GM18861 (cell line): ENCODE data around the gene GJA8.
"Not testable (repeated sequence)": the region's sequence is repeated elsewhere in the genome, so short reads cannot be mapped to it uniquely, and the experiment has no call there.

Source experiments
- ATAC-seq: cut with Tn5 transposase; IDR thresholded peaks from one replicate; pipeline ENCODE4 v1.9.1; 2021; ENCODE audit not compliant: unreplicated experiment

Gene GJA8

GRCh38 chr1:147927215-147927614 is 24.6 kb downstream of the GJA8 start:
- not testable (repeated sequence) for ATAC-seq

GRCh38 chr1:147927689-147928088 is 25.1 kb downstream of the GJA8 start:
- not testable (repeated sequence) for ATAC-seq

- peak; percentile 93 for ATAC-seq
These were observed 25.9 kb downstream of the GJA8 start, which contains the start of gene GPR89B for GRCh38 chr1:147928236-147929132. TSS of gene GPR89B (plus strand) at chr1:147928420. CDS start at chr1:147928537, 117 bp downstream.

GRCh38 chr1:147931137-147931536 is 28.5 kb downstream of the GJA8 start:
- not testable (repeated sequence) for ATAC-seq

GRCh38 chr1:147935296-147935695 is 32.7 kb downstream of the GJA8 start:
- ATAC-seq: not testable (repeated sequence)

GRCh38 chr1:147940456-147940855 is 37.9 kb downstream of the GJA8 start:
- not testable (repeated sequence) for ATAC-seq

GRCh38 chr1:147942563-147942962 is 40.0 kb downstream of the GJA8 start:
- not testable (repeated sequence) for ATAC-seq

- ATAC-seq: not testable (repeated sequence)
These were observed 46.9 kb downstream of the GJA8 start for GRCh38 chr1:147949517-147949916.
